Ecto neural progenitor cell (in vitro differentiated cells): ENCODE data around the gene LHX2.

Experiments
- DNase-seq: peaks from one replicate; pipeline ENCODE4 v3.0.0-alpha.2; 2018; ENCODE audit warnings: low spot score

Gene LHX2

GRCh38 chr9:124013309-124014210 lies 2.0 kb downstream of the LHX2 start:
- no peak for DNase-seq

- DNase-seq = no peak
Observed at GRCh38 chr9:124014211-124014955, 2.8 kb downstream of the LHX2 start.

DNA sequence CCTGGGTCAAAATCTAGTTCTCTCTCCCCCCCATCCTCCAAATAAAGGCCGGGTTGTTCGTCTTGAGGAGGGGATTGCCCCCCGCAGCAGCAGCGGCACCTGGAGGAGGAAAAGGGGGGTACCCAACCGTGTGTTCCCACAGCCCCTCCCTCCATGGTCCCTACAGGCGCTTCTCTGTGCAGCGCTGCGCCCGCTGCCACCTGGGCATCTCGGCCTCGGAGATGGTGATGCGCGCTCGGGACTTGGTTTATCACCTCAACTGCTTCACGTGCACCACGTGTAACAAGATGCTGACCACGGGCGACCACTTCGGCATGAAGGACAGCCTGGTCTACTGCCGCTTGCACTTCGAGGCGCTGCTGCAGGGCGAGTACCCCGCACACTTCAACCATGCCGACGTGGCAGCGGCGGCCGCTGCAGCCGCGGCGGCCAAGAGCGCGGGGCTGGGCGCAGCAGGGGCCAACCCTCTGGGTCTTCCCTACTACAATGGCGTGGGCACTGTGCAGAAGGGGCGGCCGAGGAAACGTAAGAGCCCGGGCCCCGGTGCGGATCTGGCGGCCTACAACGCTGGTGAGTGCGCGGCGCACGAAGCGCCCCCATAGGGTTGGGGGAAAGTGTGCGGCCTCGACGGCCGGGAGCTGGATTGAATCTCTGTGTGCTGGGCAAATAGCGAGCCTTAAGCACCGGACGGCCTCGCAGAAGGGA lies 3.5 kb downstream of the LHX2 start:
- peak; percentile 69 for DNase-seq

GRCh38 chr9:124015661-124016131 lies 4.1 kb downstream of the LHX2 start:
- DNase-seq = no peak

- DNase-seq = no peak
Observed at GRCh38 chr9:124016175-124017050, 4.8 kb downstream of the LHX2 start.

- DNase-seq = no peak
Observed at GRCh38 chr9:124017051-124017928, 5.7 kb downstream of the LHX2 start.

GRCh38 chr9:124017929-124018729 lies 6.6 kb downstream of the LHX2 start:
- no peak for DNase-seq

- DNase-seq = no peak
Observed at GRCh38 chr9:124018730-124019697, 7.4 kb downstream of the LHX2 start.

GRCh38 chr9:124019771-124020519 lies 8.4 kb downstream of the LHX2 start:
- no peak for DNase-seq

DNA sequence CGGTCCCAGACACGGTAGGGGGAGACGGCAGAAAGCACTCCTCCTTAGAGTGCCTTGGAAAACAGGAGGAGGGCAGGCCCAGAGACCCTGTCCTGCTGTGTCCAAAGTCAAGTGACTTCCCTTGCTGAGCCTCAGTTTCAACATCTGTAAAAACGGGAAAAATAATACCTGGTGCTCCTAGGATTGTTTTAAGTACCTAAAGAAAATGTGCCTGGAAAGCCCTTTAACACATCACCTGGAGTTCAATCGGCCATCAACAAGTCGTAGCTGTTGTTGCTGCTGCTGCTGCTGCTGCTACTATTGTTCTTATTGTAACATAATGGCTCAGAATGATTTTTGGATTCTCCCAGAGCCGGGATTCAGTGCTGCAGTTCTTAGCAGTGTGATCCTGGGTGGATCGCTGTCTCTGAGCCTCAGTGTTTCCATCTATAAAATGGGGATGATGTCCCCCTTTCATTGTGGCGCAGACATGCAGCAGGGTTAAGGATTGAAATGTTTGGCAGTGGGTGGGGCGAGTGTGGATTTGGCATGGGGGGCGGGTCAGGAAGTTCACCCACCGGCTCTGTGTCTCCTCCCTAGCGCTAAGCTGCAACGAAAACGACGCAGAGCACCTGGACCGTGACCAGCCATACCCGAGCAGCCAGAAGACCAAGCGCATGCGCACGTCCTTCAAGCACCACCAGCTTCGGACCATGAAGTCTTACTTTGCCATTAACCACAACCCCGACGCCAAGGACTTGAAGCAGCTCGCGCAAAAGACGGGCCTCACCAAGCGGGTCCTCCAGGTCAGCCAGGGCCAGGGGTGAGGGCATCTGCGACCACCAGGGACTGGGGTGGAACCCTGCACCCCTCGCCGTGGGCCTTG lies 9.2 kb downstream of the LHX2 start:
- no peak for DNase-seq

GRCh38 chr9:124021385-124021769 lies 9.8 kb downstream of the LHX2 start:
- DNase-seq = no peak

DNA sequence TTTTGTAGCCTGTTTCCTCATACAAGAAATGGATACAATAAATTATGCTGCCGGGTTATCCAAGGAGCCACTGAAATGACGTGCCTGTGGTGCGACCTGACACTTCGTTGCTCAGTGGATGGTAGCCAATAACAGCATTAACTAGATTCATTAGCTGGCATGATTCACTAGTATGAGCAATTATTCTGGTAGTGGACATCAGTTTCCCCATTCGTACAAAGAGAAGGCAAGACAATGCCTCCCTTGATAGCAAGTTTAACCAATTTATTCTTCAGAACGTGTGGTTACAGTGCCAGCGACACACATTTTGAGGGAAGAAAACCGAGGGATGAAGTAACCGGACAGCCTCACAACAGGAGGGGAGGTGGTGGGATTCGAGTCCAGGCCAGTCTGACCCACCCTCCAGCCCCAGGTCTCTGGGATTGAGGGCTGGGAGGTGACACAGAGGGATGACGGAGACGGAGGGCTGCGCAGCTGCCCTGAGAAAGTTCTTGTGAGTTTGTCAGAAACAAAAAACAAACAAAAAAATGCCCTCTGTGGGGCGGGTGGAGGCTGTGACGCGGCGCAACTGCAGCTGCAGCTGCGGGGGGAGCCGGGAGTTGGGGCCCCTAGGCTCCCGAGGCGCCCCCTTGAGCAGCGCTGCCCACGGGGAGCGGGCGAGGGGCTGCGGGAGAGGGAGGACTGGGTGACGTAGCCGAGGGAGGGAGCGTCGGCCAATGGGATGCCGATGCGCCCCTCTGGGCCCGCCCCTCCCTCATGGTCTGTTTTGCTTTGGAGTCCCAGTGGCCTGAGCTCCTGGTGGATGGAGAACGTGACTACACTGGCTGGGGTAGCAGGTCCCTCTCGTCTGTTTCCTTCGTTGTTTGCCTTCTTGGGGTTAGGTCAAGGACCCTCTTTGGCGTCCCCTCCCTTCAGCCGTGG lies 10.9 kb downstream of the LHX2 start:
- peak; percentile 85 for DNase-seq

DNA sequence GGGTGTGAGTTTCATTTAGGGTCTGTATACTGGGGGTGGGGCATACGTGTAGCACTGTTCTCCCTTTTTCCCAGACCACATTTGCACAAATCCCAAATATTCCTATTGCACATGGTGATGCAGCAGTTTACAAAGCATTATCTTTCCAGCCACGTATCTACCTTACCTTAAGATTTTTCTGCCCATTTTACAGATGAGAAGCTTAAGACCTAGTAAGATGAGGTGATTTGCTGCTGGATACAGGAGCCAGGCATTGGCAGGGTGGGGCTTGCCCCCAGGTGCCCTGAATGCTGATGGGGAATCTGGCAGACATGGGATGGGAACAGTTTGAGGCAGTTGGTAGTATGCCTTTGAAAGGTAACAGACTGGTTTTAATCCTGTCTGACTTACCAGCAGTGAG lies 12.5 kb downstream of the LHX2 start:
- DNase-seq = no peak

DNA sequence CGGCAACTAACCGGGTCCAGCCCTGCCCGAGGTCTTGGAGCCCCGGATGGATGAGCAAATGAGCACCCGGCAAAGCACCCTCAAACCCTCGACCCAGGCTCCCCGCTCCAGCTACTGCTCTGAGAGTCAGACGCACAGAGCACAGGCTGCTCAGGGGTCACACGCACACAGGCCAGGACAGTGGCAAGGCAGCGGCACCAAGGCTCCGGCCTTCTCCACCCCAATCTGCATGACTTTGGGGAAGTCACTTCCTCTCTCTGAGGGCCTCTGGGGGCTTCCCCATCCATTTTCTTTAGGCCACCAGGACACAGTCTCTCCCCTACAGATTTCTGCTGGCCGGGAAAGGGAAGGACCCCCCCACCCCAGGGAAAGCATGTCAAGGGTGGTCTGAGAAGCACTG lies 18.0 kb downstream of the LHX2 start:
- no peak for DNase-seq

DNA sequence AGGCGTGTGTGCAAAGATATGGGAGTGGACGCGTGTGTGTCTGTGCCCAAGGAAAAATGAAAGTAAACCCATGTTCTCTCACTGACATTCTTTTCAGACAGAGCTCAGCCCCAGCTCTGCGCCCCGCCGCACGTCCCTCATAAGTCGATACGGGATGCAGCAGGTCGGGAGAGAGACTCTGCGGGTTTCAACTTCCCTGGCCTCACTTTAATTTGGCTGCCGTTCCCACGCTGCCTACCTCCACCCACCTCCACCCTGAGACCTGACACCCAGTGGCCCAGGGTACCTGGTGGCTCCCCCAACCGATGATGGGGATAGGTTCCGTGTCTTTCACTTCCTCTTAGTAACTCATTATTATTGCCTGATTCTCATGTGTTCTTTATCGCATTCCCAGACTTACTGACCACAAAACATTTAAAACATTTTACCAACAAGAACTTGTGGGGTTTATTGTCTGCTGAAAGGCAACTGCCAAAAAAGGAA lies 19.4 kb downstream of the LHX2 start:
- DNase-seq = no peak
